GM21390 (cell line): Measurements from ENCODE around the gene CHAC2.
"Not testable (repeated sequence)": the region's sequence is repeated elsewhere in the genome, so short reads cannot be mapped to it uniquely, and the experiment has no call there.

Experiments used
- ATAC-seq: cut with Tn5 transposase; IDR thresholded peaks from one replicate; pipeline ENCODE4 v1.9.1; 2021; ENCODE audit not compliant: unreplicated experiment

The CHAC2 gene

GRCh38 chr2:53767405-53768241, at the start of gene CHAC2:
TSS of gene CHAC2 (plus strand) at chr2:53767804. CDS start at chr2:53767887, 83 bp downstream.
- ATAC-seq = peak; percentile 93

GRCh38 chr2:53720944-53721343, 46.7 kb upstream of the CHAC2 start:
- not testable (repeated sequence) for ATAC-seq

- no peak for ATAC-seq
These were observed 43.1 kb upstream of the CHAC2 start for GRCh38 chr2:53724536-53724935.

- ATAC-seq = no peak
These were observed 41.9 kb upstream of the CHAC2 start for GRCh38 chr2:53725662-53726061.

- ATAC-seq = no peak
These were observed 39.7 kb upstream of the CHAC2 start for GRCh38 chr2:53727921-53728320.

GRCh38 chr2:53729143-53729762, 38.4 kb upstream of the CHAC2 start:
- ATAC-seq = no peak

GRCh38 chr2:53737091-53737490, 30.5 kb upstream of the CHAC2 start:
- ATAC-seq = no peak

GRCh38 chr2:53739032-53739431, 28.6 kb upstream of the CHAC2 start:
- no peak for ATAC-seq

- ATAC-seq = no peak
These were observed 27.4 kb upstream of the CHAC2 start for GRCh38 chr2:53740170-53740569.

- ATAC-seq = no peak
These were observed 23.1 kb upstream of the CHAC2 start for GRCh38 chr2:53744395-53745065.

- peak; percentile 39 for ATAC-seq
These were observed 17.4 kb upstream of the CHAC2 start for GRCh38 chr2:53750041-53750768.

- ATAC-seq = peak; percentile 91
These were observed 15.9 kb upstream of the CHAC2 start for GRCh38 chr2:53751728-53752127.

GRCh38 chr2:53752385-53752784, 15.2 kb upstream of the CHAC2 start:
- ATAC-seq = no peak

- ATAC-seq = no peak
These were observed 14.6 kb upstream of the CHAC2 start for GRCh38 chr2:53753041-53753440.

- ATAC-seq = no peak
These were observed 12.5 kb upstream of the CHAC2 start for GRCh38 chr2:53755121-53755520.

- ATAC-seq = no peak
These were observed 11.0 kb upstream of the CHAC2 start for GRCh38 chr2:53756644-53757043.

- not testable (repeated sequence) for ATAC-seq
These were observed 10.4 kb upstream of the CHAC2 start for GRCh38 chr2:53757206-53757605.

GRCh38 chr2:53765767-53766166, 1.8 kb upstream of the CHAC2 start:
- ATAC-seq = no peak

GRCh38 chr2:53768242-53768542, 588 bp downstream of the CHAC2 start:
- ATAC-seq = peak; percentile 44

- ATAC-seq = no peak
These were observed 1.8 kb downstream of the CHAC2 start for GRCh38 chr2:53769318-53769945.

- ATAC-seq = no peak
These were observed 2.7 kb downstream of the CHAC2 start for GRCh38 chr2:53770264-53770663.
